Small intestine (tissue), 7 donors: ENCODE data around the gene APCDD1. TPM values are rescaled to one million over a fixed set of nuclear protein-coding genes. Genes with fewer than 3 reads are reported as not detected.
A peak's percentile ranks its signal among the peaks of the same experiment; 100 is the strongest.

Experiments
- DNase-seq, 2 donors: peaks; one replicate each; pipeline versions ENCODE4 v3.0.0 to v3.0.0-alpha.2; 2013
- FAIRE-seq: peaks from 2 replicates; lab custom pipeline; 2012; peaks lifted over from hg19 to GRCh38; lab: Jason Lieb, UNC
- H3K27ac ChIP-seq, 3 donors: one replicate each; pipeline ENCODE4 v1.5.1; 2013; ENCODE audit warnings: low read length in 2 of 3, mild to moderate bottlenecking in 2 of 3, control low read depth in 1 of 3, inconsistent platforms in 1 of 3, low read depth in 1 of 3, moderate library complexity in 1 of 3
- H3K27me3 ChIP-seq, 3 donors: one replicate each; pipeline ENCODE4 v1.6.1; 2013; ENCODE audit warnings: low read length in 3 of 3, inconsistent platforms in 1 of 3; ENCODE audit not compliant: control insufficient read depth in 3 of 3, insufficient read depth in 3 of 3
- H3K36me3 ChIP-seq, 3 donors: one replicate each; pipeline ENCODE4 v1.6.1; 2013; ENCODE audit warnings: low read length in 3 of 3, inconsistent platforms in 1 of 3, low read depth in 1 of 3, mild to moderate bottlenecking in 1 of 3, moderate library complexity in 1 of 3; ENCODE audit not compliant: control insufficient read depth in 3 of 3, insufficient read depth in 2 of 3
- H3K4me1 ChIP-seq, 3 donors: one replicate each; pipeline ENCODE4 v1.6.1; 2013; ENCODE audit warnings: low read length in 2 of 3, inconsistent platforms in 1 of 3, low read depth in 1 of 3, mild to moderate bottlenecking in 1 of 3, moderate library complexity in 1 of 3; ENCODE audit not compliant: control insufficient read depth in 3 of 3, insufficient read depth in 2 of 3
- H3K4me3 ChIP-seq, 3 donors: one replicate each; pipeline ENCODE4 v1.5.1; 2013; ENCODE audit warnings: low read length in 3 of 3, control low read depth in 1 of 3, inconsistent platforms in 1 of 3, low read depth in 1 of 3, mild to moderate bottlenecking in 1 of 3, moderate library complexity in 1 of 3
- H3K9me3 ChIP-seq, 2 donors: one replicate each; pipeline ENCODE4 v1.6.1; 2013; ENCODE audit warnings: low read depth in 1 of 2, low read length in 1 of 2; ENCODE audit not compliant: control insufficient read depth in 2 of 2, insufficient read depth in 1 of 2
- WGBS, 3 donors: extraction: QIAGEN DNeasy Blood & Tissue Kit; methylation state at CpG; one replicate each; pipeline ENCODE4 v1.1.7; 2013; 5-methylcytosine and 5-hydroxymethylcytosine counted together
- polyA plus RNA-seq, 4 donors: library from polyadenylated mRNA; stranded (reverse) in 3 of 4; unstranded in 1 of 4; fragments of 200-250 nt in 3 of 4; fragments of 120-200 nt in 1 of 4; gene quantifications; one replicate each; pipeline versions ENCODE4 v1.2.1 to v1.2.3, GENCODE V29; 2013
- donor health status: healthy with polysubstance abuse.
- donor health status: control.
- donor health status: control.
- donor health status: Bipolar disorder and iron deficiency.
- donor health status: healthy.

Gene APCDD1
- polyA plus RNA-seq, 4 donors = 0.67 to 21.6 (median 5.0) TPM

DNA sequence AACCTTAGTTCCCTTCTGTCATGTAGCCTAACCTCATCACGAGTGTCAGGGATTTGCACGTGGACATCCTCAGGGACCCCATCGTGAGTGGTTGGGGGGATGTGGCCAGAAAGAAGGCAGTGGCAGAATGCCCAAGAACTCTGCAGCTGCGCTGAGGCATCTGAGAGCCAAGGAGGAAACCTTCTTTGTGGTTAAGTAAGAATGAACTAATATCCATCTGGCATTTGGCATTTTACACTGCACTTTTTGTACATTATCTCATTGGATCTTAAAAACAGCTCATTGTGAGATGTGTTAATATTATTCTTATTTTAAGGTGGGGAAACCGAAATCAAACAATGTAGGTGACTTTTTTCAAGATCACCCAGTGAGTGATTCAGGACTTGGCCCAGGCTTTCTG, 32.6 kb upstream of the APCDD1 start:
- H3K27ac ChIP-seq = no peak overlapping the region
- DNase-seq (no peak), FAIRE-seq (no peak)
- H3K27me3 ChIP-seq = no peaks in the 10 kb centered on the region
- no peaks in the 10 kb centered on the region for H3K9me3 ChIP-seq
- H3K4me3 ChIP-seq = no peak overlapping the region
- no peaks in the 10 kb centered on the region for H3K4me1 ChIP-seq
- WGBS, 3 donors = 54 to 70% (median 57%) methylated on average over 5 of the region's 5 CpGs
- H3K36me3 ChIP-seq = no peaks in the 10 kb centered on the region

GRCh38 chr18:10422731-10423130, 31.7 kb upstream of the APCDD1 start:
- Histone ChIP-seq H3K27ac (no peak overlapping the region), H3K27me3 (no peaks in the 10 kb centered on the region), H3K9me3 (no peaks in the 10 kb centered on the region), H3K4me3 (no peak overlapping the region), H3K36me3 (no peaks in the 10 kb centered on the region), H3K4me1 (no peaks in the 10 kb centered on the region)
- WGBS, 3 donors = 85 to 90% (median 88%) methylated on average over 6 of the region's 6 CpGs
- FAIRE-seq (no peak), DNase-seq (no peak)

- H3K27ac ChIP-seq = no peak overlapping the region
- no peaks in the 10 kb centered on the region for H3K4me1 ChIP-seq
- no peak overlapping the region for H3K4me3 ChIP-seq
- H3K36me3 ChIP-seq = no peaks in the 10 kb centered on the region
- DNase-seq (no peak), FAIRE-seq (no peak)
- H3K27me3 ChIP-seq = no peaks in the 10 kb centered on the region
- whole genome bisulfite sequencing, 3 donors = 55 to 81% (median 69%) methylated on average over 7 of the region's 7 CpGs
- no peaks in the 10 kb centered on the region for H3K9me3 ChIP-seq
These were observed 29.7 kb upstream of the APCDD1 start for GRCh38 chr18:10424585-10425307.

- DNase-seq (peak in 1 of 2 donors; percentile 33), FAIRE-seq (no peak)
- H3K4me1 ChIP-seq = no peaks in the 10 kb centered on the region
- peaks cover 0 to 2% (median 0%) of the 10 kb centered on the region in 3 donors for H3K27me3 ChIP-seq
- H3K9me3 ChIP-seq = no peaks in the 10 kb centered on the region
- H3K27ac ChIP-seq = no peak overlapping the region
- no peaks in the 10 kb centered on the region for H3K36me3 ChIP-seq
- no peak overlapping the region for H3K4me3 ChIP-seq
- WGBS, 3 donors = 24 to 66% (median 46%) methylated on average over 4 of the region's 4 CpGs
These were observed 23.8 kb upstream of the APCDD1 start for GRCh38 chr18:10430677-10431076.

GRCh38 chr18:10431680-10432079, 22.8 kb upstream of the APCDD1 start:
- 50 to 76% (median 59%) methylated on average over 2 of the region's 2 CpGs for WGBS, 3 donors
- Histone ChIP-seq H3K27me3 (peaks cover 0 to 2% (median 0%) of the 10 kb centered on the region in 3 donors), H3K9me3 (no peaks in the 10 kb centered on the region), H3K4me3 (no peak overlapping the region), H3K4me1 (no peaks in the 10 kb centered on the region), H3K36me3 (no peaks in the 10 kb centered on the region), H3K27ac (no peak overlapping the region)
- no peak for FAIRE-seq
- no peak for DNase-seq

DNA sequence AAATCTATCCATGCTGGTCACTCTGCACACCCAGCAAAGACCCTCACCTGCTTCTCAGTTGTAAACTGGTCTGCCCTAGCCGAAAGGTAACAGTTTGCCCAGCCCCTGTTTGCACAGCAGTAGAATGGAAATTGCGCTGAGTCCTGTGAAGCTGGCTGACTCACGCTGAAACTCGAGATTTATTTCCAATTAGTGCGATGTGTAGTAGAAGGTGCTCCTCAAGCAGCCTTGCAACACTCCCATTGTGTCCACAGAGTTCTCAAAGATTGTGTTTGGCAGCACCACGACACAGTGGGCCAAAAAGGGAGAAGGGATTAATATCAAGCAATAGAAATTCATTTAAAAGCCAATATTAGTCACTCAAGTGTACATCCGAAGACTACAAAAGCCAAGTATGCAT, 21.7 kb upstream of the APCDD1 start:
- Histone ChIP-seq H3K27me3 (peaks cover 0 to 2% (median 0%) of the 10 kb centered on the region in 3 donors), H3K4me1 (no peaks in the 10 kb centered on the region), H3K9me3 (no peaks in the 10 kb centered on the region), H3K27ac (no peak overlapping the region), H3K4me3 (no peak overlapping the region), H3K36me3 (no peaks in the 10 kb centered on the region)
- FAIRE-seq (no peak), DNase-seq (no peak)
- WGBS, 3 donors = 68 to 76% (median 76%) methylated on average over 7 of the region's 7 CpGs

DNA sequence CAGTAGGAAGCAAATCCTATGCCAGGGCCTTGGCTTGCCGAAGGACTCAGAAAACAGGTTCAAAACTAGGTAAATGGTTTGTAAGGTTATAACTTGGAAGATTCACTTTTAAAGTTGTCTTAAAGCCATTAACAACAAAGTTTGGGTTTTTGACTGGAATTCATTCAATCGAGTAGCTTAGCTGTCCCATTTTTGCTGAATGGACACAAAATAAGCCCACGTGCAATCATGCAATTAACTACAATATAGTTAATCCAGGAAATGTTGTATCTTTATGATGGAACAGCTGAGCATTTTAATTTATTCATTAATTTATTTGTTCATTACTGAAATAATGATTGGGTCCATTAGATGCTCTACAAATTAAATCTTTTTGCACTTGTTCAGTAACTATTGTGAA, 18.3 kb upstream of the APCDD1 start:
- H3K36me3 ChIP-seq = no peaks in the 10 kb centered on the region
- H3K9me3 ChIP-seq = no peaks in the 10 kb centered on the region
- H3K4me1 ChIP-seq = no peaks in the 10 kb centered on the region
- WGBS, 3 donors = 91 to 98% (median 94%) methylated on average over 3 of the region's 3 CpGs
- H3K4me3 ChIP-seq = no peak overlapping the region
- FAIRE-seq (no peak), DNase-seq (no peak)
- H3K27ac ChIP-seq = no peak overlapping the region
- H3K27me3 ChIP-seq = peaks cover 0 to 2% (median 0%) of the 10 kb centered on the region in 3 donors

DNA sequence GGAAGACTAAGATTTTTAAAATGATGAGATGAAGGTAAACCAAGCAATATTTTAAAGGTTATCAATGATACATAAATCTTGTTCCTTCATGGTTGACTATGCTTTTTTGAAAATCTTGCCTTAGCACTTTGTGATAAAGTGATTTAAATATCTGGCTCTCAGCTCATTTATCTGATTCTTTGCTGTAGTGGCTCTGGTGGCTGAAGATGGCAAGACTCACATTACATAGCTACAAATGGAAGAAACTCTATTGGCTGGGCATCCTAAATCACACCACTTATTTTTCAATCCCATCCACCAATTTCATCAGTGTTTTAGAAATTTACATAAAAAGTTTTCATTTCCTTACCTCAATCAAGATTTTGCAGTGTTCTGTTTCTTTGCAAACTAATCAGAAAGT, 16.6 kb upstream of the APCDD1 start:
- Histone ChIP-seq H3K36me3 (no peaks in the 10 kb centered on the region), H3K4me3 (no peak overlapping the region), H3K27ac (no peak overlapping the region), H3K4me1 (no peaks in the 10 kb centered on the region), H3K27me3 (no peaks in the 10 kb centered on the region), H3K9me3 (no peaks in the 10 kb centered on the region)
- DNase-seq (no peak), FAIRE-seq (no peak)

DNA sequence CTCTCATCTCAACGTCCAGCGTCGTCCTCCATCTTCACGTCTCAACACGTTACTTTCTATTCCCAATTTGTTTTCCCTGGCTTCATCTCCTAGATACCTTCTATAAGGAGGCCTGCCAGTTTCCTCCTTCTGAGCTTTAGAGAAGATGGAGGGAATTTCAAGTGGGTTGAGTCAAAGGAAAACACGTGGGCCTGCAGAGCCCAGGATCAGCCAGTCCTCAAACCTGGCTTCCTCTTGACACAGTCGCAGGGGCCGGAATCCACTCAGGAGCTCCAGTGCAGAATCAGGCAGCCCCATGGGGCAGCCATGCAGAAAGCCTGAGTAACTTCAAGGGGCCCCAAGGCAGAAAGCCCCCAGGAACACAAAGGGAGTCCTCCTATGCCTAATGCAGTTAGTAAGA, 14.5 kb upstream of the APCDD1 start:
- FAIRE-seq (no peak), DNase-seq (no peak)
- WGBS, 3 donors = 90 to 92% (median 91%) methylated on average over 8 of the region's 8 CpGs
- H3K4me3 ChIP-seq = no peak overlapping the region
- H3K9me3 ChIP-seq = no peaks in the 10 kb centered on the region
- no peak overlapping the region for H3K27ac ChIP-seq
- H3K27me3 ChIP-seq = no peaks in the 10 kb centered on the region
- H3K36me3 ChIP-seq = no peaks in the 10 kb centered on the region
- H3K4me1 ChIP-seq = no peaks in the 10 kb centered on the region
